ENCODE measurements around the gene SDHA.

The SDHA gene

DNA sequence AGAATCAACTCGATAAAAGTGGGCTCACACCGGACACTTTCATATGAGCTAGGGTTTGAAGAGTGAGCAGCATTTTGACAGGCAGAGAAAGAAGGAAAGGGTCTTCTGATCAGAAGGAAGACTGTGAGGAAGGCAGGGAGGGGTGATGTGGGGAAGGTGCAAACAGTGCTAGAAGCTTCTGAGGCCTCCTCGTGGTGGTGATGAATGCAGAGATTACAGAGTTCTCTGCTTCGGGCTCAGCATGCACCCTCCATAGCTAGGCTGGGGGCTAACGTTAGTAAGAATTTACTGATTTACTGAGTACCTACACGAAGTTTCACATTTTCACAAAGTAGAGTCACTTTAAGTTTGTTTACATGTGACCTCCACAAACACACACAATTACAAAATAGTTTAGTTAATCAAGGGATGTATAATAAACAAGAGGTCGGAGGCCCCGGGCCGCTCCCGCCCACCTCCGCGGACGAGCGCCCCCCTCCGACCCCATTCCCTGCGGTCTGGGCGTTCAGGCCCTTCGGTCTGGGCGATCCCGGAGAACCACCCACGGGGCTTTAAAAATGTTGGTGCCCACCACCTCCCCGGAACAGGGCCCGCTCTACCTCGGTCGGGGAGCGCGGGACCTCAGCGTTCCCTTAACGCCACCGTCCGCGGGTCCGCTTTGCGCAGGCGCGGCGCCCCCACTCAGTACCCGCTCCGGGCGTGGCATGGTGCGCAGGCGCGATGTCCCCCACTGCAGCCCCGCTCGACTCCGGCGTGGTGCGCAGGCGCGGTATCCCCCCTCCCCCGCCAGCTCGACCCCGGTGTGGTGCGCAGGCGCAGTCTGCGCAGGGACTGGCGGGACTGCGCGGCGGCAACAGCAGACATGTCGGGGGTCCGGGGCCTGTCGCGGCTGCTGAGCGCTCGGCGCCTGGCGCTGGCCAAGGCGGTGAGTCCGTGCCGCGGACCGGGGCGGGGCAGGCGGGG, at the start of gene SDHA, which contains the start of gene CCDC127:
Gene SDHA (plus strand): TSS at position 827 of the 963 bp plus-strand sequence. CDS start 36 bp downstream, at position 863.
Gene CCDC127 (minus strand): TSS at position 660 of the 963 bp plus-strand sequence. CDS start 1,304 bp downstream, outside the sequence.
- DNase-seq = peak; percentile 91

DNA sequence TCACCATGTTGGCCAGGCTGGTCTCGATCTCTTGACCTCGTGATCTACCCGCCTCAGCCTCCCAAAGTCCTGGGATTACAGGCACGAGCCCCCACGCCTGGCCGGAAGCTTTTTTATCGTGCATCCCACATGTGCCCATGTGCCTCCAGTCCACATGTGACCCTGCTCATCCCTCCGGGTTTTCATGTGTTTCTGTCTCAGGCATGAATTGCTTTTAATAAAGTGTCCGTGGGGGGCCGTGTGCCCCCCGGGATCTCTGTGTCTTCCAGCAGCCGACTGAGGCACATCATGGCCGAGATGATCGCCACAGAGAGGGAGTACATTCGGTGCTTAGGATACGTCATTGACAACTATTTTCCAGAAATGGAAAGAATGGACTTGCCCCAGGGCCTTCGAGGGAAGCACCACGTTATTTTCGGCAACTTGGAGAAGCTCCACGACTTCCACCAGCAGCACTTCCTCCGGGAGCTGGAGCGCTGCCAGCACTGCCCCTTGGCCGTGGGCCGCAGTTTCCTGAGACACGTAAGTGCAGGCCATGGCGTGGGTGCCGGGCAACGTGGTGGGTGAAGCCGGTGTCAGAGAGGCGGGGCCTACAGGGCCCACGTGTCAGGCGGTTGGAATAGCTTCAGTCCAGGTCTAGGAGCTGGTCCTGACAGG, 48.9 kb upstream of the SDHA start:
- no peak for DNase-seq

DNA sequence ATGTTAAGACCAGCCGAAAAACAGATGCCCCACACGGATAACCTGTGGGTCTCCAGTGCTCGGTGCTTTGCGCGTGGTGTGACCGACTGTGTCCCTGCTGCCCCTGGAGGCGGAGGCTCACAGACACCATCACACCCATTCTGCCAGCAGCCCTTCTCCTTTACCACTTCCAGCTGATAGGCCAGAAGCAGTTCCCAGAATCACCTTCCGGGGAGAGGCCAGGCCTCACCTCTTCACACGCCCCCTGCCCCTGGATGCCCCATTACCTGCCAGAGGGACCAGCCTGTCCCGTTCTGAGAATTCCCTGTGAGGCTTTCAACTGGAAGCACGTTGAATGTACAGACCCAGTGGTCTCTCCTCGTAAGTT, 48.4 kb upstream of the SDHA start:
- DNase-seq = no peak

DNA sequence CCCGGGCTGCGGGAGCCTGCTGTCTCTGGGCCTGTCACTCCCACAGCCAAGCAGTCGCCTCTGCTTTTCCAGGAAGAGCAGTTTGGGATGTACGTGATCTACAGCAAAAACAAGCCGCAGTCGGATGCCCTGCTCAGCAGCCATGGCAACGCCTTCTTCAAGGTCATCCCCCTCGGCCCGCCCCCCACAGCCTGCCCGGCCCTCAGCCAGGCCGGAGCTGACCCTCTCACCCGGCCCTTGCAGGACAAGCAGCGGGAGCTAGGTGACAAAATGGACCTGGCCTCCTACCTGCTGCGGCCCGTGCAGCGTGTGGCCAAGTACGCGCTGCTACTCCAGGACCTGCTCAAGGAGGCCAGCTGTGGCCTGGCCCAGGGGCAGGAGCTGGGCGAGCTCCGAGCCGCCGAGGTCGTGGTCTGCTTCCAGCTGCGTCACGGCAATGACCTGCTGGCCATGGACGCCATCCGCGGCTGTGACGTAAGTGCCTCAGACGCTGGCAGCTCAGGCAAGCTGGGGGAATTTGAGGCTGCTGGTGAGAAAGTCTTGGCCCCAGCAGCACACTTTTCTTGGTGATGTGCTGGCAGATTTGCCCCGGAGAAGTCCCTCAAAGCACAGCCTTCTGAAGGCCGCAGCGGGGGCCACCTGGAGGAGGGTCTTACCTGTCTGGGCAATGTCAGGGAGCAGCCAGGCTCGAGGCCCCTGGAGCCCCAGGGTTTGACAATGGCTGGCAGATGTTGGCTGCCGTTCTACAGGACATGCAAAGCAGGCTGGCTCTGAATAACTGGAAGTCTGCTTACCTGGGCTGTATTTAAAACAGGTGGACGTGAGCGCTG, 46.9 kb upstream of the SDHA start:
- DNase-seq = no peak

DNA sequence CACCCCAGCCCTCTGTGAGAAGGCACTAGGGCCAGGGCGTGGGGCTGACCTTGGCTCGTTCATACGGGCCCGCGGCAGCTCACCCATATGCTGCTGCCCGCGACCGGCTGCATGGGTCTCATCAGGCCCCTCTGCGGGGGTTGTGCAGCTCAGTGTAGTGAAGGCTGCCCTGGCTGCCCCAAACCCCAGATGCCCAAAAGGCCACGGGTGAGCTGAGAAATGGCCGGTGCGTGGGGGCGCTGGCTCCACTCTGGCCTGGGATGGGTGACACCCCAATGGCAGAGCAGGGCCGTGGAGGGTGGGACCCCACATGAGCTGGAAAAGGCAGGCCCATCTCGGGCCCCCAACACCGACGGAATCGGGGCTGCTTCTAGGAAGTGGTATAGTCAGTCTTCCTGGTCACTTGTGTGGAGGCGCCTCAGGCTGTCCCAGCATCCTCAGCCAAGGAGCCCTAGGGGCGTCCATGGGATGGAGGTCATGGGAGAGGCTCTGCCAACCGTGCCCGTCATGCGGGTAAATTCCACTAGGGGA, 46.3 kb upstream of the SDHA start:
- no peak for DNase-seq

DNA sequence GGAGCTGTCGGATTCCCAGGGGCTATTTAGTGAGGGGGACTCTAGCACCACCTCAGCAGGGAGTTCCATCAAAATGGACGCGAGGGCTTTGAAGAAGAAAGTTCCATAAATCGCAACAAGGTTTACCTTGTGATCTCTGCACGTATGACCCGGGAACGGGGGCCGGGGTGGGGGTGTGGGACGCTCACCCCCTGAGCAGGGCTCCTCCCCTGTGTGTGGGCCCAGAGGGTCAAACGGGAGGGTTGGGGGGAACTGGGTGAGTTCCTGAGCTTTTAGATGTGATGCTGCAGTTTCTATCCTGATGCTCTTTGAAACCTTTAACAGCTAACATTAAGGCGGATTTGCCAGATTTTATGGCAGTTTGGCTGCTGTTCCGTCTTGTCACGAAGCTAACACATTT, 45.7 kb upstream of the SDHA start:
- DNase-seq = no peak

DNA sequence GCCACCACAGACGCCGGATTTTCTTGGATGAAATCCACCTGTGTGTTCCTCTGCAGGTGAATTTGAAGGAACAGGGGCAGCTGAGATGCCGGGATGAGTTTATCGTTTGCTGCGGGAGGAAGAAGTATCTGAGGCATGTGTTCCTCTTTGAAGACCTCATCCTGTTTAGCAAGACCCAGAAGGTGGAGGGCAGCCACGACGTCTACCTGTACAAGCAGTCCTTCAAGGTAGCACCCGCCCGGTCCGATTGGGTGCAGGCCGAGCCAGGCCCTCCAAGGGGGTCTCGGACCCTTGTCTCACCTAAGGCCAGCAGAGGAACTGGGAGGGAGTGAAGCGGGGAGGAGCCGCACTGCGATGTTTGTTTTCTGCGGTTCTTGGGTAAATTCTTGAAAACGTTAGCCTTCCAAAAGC, 45.3 kb upstream of the SDHA start:
- DNase-seq = no peak

DNA sequence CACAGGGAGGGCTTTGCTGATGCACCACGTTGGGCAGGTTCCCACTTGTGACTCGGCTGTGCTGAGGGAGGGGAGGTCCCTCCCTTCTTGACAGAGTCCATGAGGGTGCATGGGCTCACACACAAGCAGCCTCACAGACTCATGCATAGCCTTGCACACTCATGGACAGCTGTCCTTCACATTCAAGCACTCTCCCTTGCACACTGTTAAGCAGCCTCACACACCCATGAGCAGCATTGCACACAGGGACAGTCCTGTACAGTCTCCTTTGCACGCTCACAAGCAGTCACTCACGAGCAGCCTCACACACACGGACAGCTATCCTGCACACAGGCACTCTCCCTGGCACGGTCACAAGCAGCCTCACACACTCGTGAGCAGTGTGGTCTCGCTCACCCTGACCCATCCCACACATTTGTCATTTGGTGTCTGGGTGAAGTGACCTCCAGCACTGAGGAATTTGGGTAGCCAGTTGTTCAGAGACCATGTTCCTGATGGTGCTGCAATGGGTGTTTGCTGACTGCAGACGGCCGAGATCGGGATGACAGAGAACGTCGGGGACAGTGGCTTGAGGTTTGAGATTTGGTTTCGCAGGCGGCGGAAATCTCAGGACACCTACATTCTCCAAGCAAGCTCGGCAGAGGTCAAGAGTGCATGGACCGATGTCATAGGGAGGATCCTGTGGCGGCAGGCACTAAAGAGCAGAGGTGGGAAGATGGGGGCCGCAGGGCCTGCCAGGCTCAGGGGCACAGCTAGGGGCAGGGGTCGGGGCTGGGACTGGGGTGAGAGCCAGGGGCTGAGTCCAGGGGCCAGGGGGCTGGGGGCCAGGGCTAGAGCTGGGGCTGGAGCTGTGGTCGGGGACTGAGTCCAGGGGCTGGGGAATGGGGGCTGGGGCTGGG, 44.5 kb upstream of the SDHA start:
- no peak for DNase-seq

DNA sequence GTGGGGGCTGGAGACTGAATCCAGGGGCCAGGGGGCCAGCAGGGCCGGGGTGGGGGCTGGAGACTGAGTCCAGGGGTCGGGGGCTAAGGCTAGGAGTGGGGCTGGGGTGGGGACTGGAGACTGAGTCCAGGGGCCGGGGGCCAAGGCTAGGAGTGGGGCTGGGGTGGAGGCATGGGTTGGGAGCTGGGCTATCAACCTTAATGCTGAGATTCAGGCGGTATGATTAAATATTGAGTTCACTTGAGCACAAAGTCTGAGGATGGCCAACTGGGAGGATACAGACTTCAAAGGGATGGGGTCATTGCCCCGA, 43.9 kb upstream of the SDHA start:
- DNase-seq = no peak

DNA sequence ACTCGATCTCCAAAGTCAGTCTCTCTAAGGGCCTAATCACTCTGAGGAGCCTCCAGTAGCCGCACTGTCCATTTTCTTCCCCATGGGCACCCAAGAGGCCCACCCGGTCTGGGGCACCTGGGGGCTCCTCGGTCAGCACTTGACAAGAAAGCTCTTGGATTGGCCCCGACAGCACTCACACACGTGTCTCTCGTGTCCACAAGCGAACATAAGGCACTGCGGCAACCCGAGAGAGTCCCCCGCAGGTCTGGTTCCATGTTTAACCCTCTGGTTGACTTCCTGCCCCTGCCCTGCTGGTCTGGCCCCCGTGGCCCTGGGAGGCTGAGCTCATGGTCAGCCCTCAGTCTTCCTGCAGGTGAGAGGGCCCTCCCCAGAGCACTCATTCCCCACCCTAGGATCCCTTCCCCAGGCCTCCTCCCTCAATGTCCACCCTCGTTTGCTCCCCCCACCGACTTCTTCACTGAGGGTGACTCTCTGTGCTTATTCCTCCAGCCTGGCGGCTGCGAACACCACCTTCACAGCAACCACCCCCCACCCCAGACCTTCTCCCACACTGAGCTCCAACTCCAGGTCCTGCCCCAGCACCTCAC, 43.1 kb upstream of the SDHA start:
- no peak for DNase-seq

DNA sequence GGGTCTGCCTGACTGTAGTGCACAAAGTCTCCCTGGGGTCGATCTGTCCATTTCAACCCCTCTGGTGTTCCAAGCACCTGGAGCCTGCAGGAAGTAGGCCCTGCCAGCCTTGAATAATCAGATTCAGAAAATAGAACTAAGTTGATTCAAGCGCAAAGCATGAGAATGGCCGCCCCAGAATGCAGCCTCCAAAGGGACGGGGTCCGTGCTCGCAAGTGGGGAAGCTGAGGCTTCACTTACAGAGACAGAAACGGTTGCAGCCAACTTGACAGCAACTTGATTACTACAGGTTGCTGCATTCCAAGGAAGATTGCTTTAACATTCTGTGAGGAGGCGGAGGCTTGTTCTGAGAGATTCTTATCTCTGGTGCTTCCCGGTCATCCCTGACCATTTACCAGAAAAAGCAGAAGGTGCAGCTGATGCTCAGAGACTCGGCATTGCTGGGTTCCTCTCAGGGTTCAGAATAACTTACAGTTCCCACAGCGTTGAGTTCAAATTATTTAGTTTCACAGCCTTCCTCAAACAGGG, 41.8 kb upstream of the SDHA start:
- no peak for DNase-seq

DNA sequence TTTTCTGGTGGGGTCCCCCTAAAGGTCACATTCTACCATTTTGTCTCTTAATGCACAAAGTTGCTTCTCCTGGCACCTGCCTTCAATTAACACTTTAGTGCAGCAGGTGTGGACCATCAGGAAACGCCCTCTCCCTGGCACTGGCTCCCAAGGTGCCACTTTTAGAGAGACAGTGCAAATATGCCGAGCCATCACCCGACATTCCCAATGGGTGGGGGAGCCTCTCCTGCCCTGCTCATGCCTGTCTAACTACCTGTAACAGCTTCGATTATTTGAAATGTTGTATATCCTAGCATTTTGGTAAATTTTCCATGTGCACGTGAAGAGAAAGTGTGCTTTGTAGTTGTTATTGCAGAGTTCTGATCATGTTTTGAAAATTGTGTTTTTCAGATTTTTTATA, 40.0 kb upstream of the SDHA start:
- DNase-seq = no peak

DNA sequence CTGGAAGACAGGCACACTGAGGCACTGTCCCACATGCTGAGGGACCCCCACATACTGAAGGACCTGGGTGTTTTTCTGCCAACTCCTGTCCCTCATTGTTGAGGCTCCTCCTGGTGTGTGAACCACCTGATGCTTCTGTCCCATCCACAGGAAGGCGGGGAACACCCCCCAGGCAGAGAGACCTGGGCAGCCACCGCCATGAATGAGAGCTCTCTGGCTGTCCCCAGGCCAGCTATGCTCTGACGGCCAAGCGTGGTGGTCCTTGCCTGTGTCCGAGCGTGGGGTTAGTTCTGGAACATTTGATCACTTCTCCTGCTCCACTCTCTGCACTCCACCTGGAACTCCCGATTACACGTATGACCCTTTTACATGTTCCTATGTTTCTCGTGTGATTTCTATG, 38.7 kb upstream of the SDHA start:
- DNase-seq = no peak

DNA sequence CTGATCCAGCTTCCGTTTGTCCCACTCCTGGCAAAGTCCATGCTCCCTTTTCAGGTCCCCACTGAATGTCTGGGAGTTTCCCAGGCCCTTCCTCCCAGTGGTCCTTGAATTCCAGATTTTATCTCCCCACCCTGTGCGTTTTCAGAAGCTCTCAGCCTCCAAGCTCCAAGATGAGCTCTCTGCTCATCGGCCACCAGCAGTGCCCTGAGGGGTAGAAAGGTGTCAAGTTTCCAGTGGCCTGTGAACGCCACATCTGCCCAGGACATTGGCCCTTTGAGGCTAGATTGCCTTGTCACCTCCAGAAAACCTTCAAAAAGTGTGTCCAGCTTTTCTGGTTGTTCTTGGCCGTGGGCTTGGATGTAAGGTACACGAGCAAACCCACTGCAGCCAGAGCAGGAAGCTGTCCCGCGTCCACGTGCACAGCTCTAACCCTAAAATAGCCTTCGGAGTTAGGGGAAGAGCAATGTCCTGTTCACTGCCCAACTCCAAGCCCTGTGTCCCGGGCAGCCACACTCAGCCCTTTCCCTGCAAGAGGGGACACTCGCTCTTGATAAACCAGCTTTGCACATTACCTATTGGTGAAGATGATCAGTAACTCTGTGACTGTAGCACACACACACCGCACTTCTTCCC, 37.7 kb upstream of the SDHA start:
- no peak for DNase-seq

DNA sequence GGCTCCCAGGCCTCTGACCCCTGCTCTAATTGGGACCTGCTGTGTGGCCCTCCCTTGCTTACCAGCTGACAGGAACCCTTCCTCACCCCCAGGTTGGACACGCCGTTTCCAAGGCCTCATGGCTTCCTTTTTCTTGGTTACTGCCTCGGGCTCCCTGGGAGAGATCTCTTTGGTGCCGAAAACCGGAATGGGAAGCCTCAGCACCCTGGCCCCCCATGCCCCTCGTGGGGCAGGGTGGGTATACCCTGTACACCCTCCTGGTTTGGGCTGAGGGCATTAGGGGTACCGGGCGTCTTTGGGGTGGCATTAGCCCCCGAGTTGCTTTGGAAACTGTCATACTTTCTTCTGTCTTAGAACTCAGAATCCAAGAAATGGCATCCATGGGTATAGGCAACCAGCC, 37.0 kb upstream of the SDHA start:
- no peak for DNase-seq

DNA sequence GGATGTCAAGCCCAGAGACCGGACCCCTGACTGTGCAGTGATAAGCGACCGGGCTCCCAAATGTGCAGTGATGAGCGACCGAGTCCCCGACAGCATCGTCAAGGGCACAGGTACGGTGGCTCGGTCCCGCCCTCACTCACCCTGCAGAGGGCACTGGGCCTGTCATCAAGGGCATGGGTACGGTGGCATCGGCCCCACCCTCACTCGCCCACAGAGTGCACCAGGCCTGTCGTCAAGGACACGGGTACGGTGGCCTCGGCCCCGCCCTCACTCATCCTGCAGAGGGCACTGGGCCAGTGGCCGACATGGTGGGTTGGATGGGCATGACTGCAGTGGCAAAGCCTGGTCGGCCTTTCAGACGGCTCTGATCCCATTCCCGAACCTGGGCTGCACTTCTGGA, 36.6 kb upstream of the SDHA start:
- DNase-seq = no peak

DNA sequence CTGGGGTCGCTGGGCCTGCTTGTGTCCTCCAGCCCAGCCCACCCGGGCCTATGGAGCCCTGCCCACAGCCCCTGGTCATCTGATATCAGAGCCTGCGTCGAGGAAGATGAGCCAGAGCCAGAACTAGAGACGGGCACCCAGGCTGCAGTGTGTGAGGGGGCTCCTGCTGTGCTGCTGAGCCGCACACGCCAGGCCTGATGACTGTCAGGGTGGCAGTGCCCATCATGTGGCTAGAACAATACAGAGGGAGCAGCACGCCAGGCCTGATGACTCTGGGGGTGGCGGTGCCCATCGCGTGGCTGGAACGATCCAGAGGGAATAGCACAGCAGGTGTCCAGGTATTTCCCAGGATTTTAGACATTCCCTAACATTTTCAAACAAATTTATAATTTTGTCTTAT, 36.0 kb upstream of the SDHA start:
- DNase-seq = no peak

DNA sequence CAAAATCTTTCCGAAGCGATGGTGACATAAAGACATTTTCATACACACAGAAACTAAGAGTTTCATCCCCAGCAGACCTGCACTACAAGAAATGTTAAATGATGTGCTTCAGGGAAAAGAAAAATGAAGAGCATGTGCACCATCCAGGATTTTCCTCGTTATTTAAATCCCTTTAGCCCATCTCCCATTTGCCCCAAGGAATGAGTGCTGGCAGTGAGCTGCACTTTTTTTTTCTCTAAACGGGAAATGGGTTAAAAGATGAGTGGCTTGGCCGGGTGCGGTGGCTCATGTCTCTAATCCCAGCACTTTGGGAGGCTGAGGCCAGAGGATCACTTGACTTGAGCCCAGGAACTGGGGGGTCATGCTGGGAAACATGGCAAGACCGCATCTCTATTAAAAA, 33.6 kb upstream of the SDHA start:
- DNase-seq = no peak

DNA sequence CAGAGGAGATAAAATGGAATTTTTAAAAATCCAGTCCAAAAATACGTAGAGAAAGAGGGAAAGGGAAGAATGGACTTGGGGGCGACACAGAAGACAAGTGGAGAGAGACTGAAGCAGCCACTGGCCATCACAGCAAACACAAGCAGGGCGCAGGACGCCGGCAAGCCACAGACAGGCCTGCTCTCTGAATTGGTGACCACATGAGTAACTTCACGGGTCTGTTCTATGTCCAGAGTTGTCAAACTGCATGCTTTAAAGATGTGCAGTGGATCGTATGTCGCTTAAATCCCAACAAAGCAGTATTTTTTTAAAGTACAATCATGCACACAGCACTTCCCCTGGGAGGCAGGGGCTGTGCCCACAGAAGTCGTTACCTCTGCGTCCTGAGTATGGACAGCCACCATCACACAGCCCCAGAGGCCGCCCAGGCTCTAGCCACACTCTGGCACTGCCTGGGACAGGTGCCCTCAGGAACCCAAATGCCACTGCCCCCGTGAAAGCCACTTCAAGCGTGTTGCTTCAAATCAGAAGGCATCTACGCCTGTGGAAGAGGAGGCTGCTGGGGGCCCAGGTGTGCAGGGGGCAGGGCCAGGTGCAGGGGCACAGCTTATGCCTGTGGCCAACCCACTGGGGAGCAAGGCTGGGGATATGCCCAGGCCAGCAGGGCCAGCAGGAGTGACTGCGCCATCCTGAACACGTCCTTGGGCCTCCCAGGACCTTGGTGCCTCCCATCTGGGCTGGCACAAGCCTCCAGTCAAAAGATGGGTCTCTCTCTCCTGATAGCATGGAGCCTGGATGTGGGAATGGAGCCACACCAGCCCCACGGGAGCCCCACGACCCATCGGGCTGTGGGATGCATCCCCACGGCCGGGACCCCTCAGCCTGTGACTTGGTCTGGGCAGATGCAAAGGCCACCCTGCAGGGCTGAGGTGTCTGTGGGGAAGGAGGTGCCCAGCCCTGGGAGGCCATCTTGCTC, 32.7 kb upstream of the SDHA start:
- DNase-seq = no peak

All from DMS153 (cell line).